ENCODE measurements around the gene ARF1.

The ARF1 gene

GRCh38 chr1:228088586-228089498 is 6.3 kb downstream of the ARF1 start:
- peaks cover 8 to 95% (median 83%) of the 10 kb centered on the region in 4 donors for H3K4me1 ChIP-seq
- H3K9me3 ChIP-seq = no peaks in the 10 kb centered on the region
- H3K27ac ChIP-seq = no peak overlapping the region
- DNase-seq = peak; percentile 19 to 57
- no peaks in the 10 kb centered on the region for H3K27me3 ChIP-seq
- H3K36me3 ChIP-seq = peaks cover 0 to under 1% (median 0%) of the 10 kb centered on the region in 3 donors
- intact Hi-C loops (cut with DNase I; ENCODE audit: low total_unique reads) = loop anchor here (10.0 kb wide), 3 partner anchors 324 to 1416 kb away; partner anchors contain the start of genes JMJD4, NUP133 and SNAP47
- no peak for TF ChIP-seq CTCF (IDR thresholded peaks at IDR 0.05)
- H3K4me3 ChIP-seq = peak overlapping the region in 1 of 2 donors; percentile 21

GRCh38 chr1:228089519-228090380 is 7.2 kb downstream of the ARF1 start:
- peak; percentile 17 to 45 for DNase-seq
- H3K9me3 ChIP-seq = peaks cover 0 to 8% (median 5%) of the 10 kb centered on the region in 3 donors
- H3K36me3 ChIP-seq = peaks cover 4 to 7% (median 5%) of the 10 kb centered on the region in 3 donors
- H3K4me1 ChIP-seq = peaks cover 8 to 86% (median 77%) of the 10 kb centered on the region in 4 donors
- H3K27me3 ChIP-seq = no peaks in the 10 kb centered on the region
- no peak for TF ChIP-seq CTCF (IDR thresholded peaks at IDR 0.05)
- H3K27ac ChIP-seq = no peak overlapping the region
- no peak overlapping the region for H3K4me3 ChIP-seq
- intact Hi-C loops (cut with DNase I; ENCODE audit: low total_unique reads) = loop anchor here (10.0 kb wide), 3 partner anchors 325 to 1415 kb away; partner anchors contain the start of genes JMJD4, NUP133 and SNAP47

- intact Hi-C loops (cut with DNase I; ENCODE audit: low total_unique reads) = no loop called here
- no peak overlapping the region for H3K27ac ChIP-seq
- peaks cover 0 to 11% (median 6%) of the 10 kb centered on the region in 3 donors for H3K9me3 ChIP-seq
- peaks cover 8 to 77% (median 69%) of the 10 kb centered on the region in 4 donors for H3K4me1 ChIP-seq
- H3K27me3 ChIP-seq = no peaks in the 10 kb centered on the region
- no peak for TF ChIP-seq CTCF (IDR thresholded peaks at IDR 0.05)
- H3K36me3 ChIP-seq = peaks cover 6 to 8% (median 7%) of the 10 kb centered on the region in 3 donors
- H3K4me3 ChIP-seq = no peak overlapping the region
- DNase-seq = peak in 1 of 2 donors; percentile 60
Measured at GRCh38 chr1:228090613-228091081, 8.1 kb downstream of the ARF1 start.

GRCh38 chr1:228091084-228091483 is 8.6 kb downstream of the ARF1 start:
- H3K9me3 ChIP-seq = peaks cover 0 to 11% (median 6%) of the 10 kb centered on the region in 3 donors
- no peak for TF ChIP-seq CTCF (IDR thresholded peaks at IDR 0.05)
- no peaks in the 10 kb centered on the region for H3K27me3 ChIP-seq
- H3K4me1 ChIP-seq = peaks cover 8 to 77% (median 66%) of the 10 kb centered on the region in 4 donors
- H3K4me3 ChIP-seq = no peak overlapping the region
- intact Hi-C loops (cut with DNase I; ENCODE audit: low total_unique reads) = no loop called here
- no peak overlapping the region for H3K27ac ChIP-seq
- no peak for DNase-seq
- H3K36me3 ChIP-seq = peaks cover 7 to 13% (median 8%) of the 10 kb centered on the region in 3 donors

GRCh38 chr1:228092342-228093049 is 10.0 kb downstream of the ARF1 start:
- Histone ChIP-seq H3K27me3 (no peaks in the 10 kb centered on the region), H3K4me3 (no peak overlapping the region), H3K9me3 (peaks cover 0 to 11% (median 6%) of the 10 kb centered on the region in 3 donors), H3K36me3 (peaks cover 10 to 23% (median 21%) of the 10 kb centered on the region in 3 donors), H3K4me1 (peaks cover 8 to 72% (median 56%) of the 10 kb centered on the region in 4 donors), H3K27ac (no peak overlapping the region)
- no peak for DNase-seq
- TF ChIP-seq CTCF (IDR thresholded peaks at IDR 0.05) = no peak
- intact Hi-C loops (cut with DNase I; ENCODE audit: low total_unique reads) = no loop called here
